HepG2 (cell line): Measurements from ENCODE around the gene BMPR2.

ENCODE experiments used
- CCDC6 ChIP-seq: sonication (generic); formaldehyde crosslinking; IDR thresholded peaks from 2 replicates; pipeline ENCODE4 v1.8.1; 2022; ENCODE audit warnings: mild to moderate bottlenecking, missing genetic modification reagents, moderate library complexity
- CHD2 ChIP-seq: IDR thresholded peaks from 2 replicates; pipeline ENCODE4 v1.6.1; 2011; ENCODE audit warnings: low read depth, low read length, improper control_type of control experiment
- DBP ChIP-seq: sonication (generic); formaldehyde crosslinking; IDR thresholded peaks from 2 replicates; pipeline ENCODE4 v1.4.0; 2020; ENCODE audit warnings: missing genetic modification reagents; ENCODE audit errors: not compliant biosample characterization
- GTF2F1 ChIP-seq: fragments of 150-350 bp; IDR thresholded peaks from 2 replicates; pipeline ENCODE4 v1.6.1; 2014; ENCODE audit warnings: low read length
- NCOA2 ChIP-seq: sonication (generic); formaldehyde crosslinking; IDR thresholded peaks from 2 replicates; pipeline ENCODE4 v1.8.0; 2022; ENCODE audit warnings: inconsistent platforms
- PHF21A ChIP-seq: sonication (generic); formaldehyde crosslinking; IDR thresholded peaks from 2 replicates; pipeline ENCODE4 v1.5.0; 2020; ENCODE audit warnings: mild to moderate bottlenecking, missing genetic modification reagents
- POLR2A ChIP-seq, 2 experiments: IDR thresholded peaks; 2 replicates each; pipeline ENCODE4 v1.6.1; 2011; ENCODE audit warnings: low read depth in 2 of 2, low read length in 2 of 2, mild to moderate bottlenecking in 1 of 2, moderate library complexity in 1 of 2; ENCODE audit not compliant: insufficient read depth in 1 of 2
- SP1 ChIP-seq, 2 experiments: fragments of 450-650 bp in 1 of 2; sonication (generic) in 1 of 2; formaldehyde crosslinking in 1 of 2; IDR thresholded peaks; 2 replicates each; pipeline versions ENCODE4 v1.4.0 to v1.6.1; 2016 to 2020; ENCODE audit warnings: missing genetic modification reagents in 1 of 2
- TEAD2 ChIP-seq: sonication (generic); formaldehyde crosslinking; IDR thresholded peaks from 2 replicates; pipeline ENCODE4 v1.9.0; 2021; ENCODE audit warnings: missing genetic modification reagents
- U2AF1 ChIP-seq: fragments of 200-400 bp; formaldehyde crosslinking; optimal IDR thresholded peaks from 2 replicates; pipeline ENCODE3; 2017; ENCODE audit warnings: mild to moderate bottlenecking, low read depth, low read length
- ZNF121 ChIP-seq: sonication (generic); formaldehyde crosslinking; IDR thresholded peaks from 2 replicates; pipeline ENCODE4 v1.5.0; 2020; ENCODE audit warnings: mild to moderate bottlenecking, missing genetic modification reagents
- ZNF670 ChIP-seq: sonication (generic); formaldehyde crosslinking; IDR thresholded peaks from 2 replicates; pipeline ENCODE4 v1.8.0; 2022; ENCODE audit warnings: mild to moderate bottlenecking, missing genetic modification reagents, borderline replicate concordance

- TF ChIP-seq POLR2A (IDR thresholded peaks at IDR 0.05; ENCODE audit: insufficient read depth in 1 of 2, low read depth in 2 of 2, low read length in 2 of 2) (no peak), ZNF121 (CRISPR knock-in tag) (no peak), PHF21A (CRISPR knock-in tag) (no peak), SP1 (IDR thresholded peaks at IDR 0.05) (no peak), SP1 (CRISPR knock-in tag; IDR thresholded peaks at IDR 0.05) (no peak), ZNF670 (CRISPR knock-in tag) (no peak), U2AF1 (no peak), DBP (no peak), GTF2F1 (no peak), CHD2 (no peak), TEAD2 (CRISPR knock-in tag) (no peak), CCDC6 (no peak), NCOA2 (no peak)
Measured at GRCh38 chr2:202436626-202437025, 60.5 kb downstream of the BMPR2 start.
